Erythroblast (primary cell): ENCODE measurements around the gene RAD50.

Experiments
- GATA1 ChIP-seq: IDR thresholded peaks from 2 replicates; pipeline ENCODE4 v1.6.1; 2011; ENCODE audit warnings: low read depth, mild to moderate bottlenecking, control low read depth, low read length, moderate library complexity
- POLR2A ChIP-seq: IDR thresholded peaks from 2 replicates; pipeline ENCODE4 v1.6.1; 2011; ENCODE audit warnings: mild to moderate bottlenecking, low read length

GRCh38 chr5:132644177-132644576 lies 87.4 kb downstream of the RAD50 start:
- TF ChIP-seq POLR2A (no peak), GATA1 (no peak)
